D341Med (cell line): ENCODE data around the gene CAVIN2.

Experiments
- DNase-seq: peaks from one replicate; pipeline ENCODE4 v3.0.0; 2012; ENCODE audit warnings: low spot score

The CAVIN2 gene, protein sequence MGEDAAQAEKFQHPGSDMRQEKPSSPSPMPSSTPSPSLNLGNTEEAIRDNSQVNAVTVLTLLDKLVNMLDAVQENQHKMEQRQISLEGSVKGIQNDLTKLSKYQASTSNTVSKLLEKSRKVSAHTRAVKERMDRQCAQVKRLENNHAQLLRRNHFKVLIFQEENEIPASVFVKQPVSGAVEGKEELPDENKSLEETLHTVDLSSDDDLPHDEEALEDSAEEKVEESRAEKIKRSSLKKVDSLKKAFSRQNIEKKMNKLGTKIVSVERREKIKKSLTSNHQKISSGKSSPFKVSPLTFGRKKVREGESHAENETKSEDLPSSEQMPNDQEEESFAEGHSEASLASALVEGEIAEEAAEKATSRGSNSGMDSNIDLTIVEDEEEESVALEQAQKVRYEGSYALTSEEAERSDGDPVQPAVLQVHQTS

DNA sequence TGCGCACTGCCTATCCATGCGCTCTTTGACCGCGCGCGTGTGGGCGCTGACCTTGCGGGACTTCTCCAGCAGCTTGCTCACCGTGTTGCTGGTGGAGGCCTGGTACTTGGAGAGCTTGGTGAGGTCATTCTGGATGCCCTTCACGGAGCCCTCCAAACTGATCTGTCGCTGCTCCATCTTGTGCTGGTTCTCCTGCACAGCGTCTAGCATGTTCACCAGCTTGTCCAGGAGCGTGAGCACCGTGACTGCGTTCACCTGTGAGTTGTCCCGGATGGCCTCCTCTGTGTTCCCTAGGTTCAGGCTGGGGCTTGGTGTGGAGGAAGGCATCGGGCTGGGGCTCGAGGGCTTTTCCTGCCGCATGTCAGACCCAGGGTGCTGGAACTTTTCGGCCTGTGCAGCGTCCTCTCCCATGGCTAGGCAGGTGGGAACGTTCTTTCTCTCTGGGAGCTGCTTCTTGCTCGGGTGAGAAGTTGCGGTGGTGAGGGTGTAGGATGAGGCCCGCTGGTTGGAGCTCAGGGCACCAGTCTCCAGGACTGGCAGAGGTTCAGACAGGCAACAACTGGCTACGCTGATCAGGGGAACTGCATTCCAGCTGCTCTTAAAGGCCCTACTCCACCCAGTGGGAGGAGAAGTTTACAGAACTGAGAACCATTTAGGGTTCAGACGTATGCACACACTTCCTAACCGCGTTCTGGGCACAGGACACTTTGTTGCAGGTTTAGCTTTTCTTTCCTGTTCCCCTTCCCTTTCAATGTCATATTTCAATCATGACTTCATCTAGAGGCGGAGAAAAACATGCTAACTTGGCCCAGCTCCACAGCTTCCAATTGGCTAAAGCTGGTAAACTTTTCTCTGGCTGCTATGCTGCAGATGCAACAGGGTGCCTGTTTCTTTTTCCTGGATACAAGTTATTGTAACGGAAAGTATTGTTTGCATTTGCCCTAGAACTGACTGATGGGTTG, at the start of gene CAVIN2:
Gene CAVIN2, minus strand, starts transcription at position 574 of the 962 bp plus-strand sequence. Its CDS starts 163 bp downstream, at position 411.
- DNase-seq: no peak

DNA sequence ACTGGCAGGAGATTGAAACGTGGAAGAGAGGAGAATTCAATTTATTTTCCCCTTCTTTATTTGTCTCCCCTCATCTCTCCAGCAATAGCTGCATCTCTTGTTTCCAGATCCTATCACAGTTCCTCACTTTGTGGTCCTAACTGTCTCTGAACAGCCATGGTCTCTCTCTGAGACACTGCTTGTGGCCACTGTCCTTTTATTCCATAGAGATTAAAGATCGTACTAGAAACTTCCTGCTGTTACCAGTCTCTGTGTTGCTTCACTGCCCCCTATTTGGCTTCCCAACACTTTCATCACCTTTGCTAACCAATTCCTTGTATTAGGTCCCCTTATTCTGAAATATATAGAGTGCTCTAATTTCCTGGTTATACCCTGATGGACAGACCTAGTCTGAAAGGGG, 48.9 kb upstream of the CAVIN2 start:
- DNase-seq: no peak

DNA sequence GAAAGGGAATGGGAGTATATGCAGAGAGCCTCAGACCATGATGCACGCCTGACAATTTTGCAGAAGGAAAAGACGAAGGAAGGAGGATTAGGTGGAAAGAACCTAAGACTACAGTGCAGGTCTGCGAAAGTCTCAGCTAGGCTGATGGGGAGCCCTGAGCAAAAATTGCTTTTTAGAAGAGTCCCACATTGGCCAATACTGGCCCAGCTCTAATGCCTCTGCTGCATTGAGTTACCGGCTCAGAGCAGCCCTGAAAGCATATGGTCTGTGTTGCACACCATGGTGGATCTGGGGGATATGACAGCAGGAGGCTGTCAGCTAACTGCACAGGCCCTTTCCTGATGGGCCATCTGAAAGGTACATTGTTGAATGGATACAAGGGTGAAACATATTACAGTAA, 48.3 kb upstream of the CAVIN2 start:
- no peak for DNase-seq

DNA sequence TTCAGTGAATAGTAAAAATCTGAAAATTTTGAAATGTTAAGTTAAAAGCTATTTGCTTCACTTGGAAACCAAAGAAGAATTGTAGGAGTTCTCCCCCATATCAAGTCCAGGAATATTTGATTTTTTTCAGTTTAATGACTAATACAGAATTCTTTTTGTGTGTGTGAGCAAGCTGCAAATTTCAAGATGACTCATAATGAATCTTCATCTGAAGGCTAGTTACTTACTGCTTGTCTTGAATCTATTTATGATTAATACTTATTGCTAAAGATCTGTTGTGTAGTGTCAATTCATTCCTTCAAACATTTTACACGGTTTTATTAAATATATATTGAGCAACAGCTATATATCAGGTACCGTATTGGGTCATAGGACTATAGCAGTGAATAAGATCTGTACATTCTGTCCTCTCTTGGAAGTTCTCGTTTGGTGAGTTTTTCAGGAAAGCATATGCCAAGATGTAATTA, 47.8 kb upstream of the CAVIN2 start:
- DNase-seq: no peak

DNA sequence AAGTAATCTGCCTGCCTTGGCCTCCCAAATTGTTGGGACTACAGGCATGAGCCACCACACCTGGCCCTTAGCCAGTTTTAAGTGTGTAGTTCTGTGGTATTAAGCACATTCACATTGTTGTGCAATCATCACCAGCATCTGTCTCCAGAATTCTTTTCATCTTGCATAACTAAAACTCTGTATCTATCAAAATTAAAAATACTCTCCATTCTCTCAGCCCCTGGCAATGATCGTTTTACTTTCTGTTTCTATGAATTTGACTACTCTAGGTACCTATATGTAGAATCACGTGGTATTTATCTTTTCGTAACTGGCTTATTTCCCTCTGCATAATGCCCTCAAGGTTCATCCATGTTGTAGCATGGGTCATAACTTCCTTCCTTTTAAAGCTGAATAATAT, 45.5 kb upstream of the CAVIN2 start:
- DNase-seq: no peak

DNA sequence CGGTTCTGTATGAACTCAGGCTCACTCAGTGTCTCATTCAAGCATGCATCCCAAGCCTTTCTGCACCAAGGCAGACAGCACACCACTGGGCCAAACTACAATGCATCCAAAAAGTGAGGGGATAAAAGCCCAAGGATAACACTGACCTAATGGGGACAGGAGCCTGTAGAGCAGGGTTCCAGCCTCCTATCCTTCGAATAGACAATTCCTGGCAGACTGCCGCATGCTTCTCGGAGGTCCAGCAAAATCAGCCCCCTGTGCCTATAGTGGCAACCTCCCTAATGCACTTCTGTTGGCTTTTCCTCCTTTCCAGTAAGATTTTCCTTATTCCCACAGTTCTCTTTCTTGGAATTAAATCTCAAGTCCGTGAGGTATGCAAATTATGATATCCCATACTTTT, 44.8 kb upstream of the CAVIN2 start:
- DNase-seq: no peak

DNA sequence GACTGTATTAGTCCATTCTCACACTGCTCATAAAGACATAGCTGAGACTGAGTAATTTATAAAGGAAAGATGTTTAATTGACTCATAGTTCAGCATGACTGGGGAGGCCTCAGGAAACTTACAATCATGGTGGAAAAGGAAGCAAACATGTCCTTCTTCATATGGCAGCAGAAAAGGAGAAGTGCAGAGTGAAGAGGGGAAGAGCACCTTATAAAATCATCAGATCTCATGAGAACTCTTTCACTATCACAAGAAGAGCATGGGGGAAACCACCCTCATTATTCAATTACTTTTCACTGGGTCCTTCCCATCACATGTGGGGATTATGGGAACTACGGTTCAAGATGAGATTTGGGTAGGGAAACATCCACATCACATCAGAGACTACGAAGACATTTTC, 43.0 kb upstream of the CAVIN2 start:
- no peak for DNase-seq

DNA sequence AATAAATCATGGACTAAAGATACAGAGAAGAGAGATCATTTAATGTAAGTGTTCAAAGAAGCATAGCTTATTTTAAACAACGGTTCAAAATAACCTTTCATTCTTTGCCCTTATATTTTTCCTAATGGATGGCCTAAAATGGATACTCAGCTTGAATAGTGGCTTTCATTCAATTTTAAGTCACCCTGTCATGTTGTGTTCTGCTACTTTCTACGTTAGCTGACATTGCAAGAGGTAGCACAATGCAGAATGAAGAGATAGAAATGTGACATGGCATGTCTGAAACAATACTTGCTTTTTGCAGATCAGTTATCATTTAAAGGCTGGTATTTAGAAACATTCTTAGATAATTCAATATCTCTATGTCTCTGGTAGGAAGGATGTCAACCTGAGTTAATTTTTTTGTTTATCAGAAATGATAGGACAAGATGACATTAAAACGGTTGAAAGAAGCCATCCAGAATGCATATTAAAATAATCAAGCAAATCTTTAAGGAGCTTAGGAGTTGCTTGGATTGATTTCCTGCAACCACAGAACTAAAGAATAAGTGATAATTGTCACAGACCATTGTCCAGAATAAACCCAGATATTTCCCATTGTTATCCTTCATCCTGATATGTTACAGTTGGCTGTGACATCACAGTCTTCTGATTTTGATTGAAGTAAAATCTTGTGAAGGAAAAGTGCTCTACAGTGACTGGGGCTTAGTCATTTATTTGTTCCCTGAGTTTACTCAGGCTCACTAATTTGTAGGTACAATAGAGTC, 41.7 kb upstream of the CAVIN2 start:
- no peak for DNase-seq

DNA sequence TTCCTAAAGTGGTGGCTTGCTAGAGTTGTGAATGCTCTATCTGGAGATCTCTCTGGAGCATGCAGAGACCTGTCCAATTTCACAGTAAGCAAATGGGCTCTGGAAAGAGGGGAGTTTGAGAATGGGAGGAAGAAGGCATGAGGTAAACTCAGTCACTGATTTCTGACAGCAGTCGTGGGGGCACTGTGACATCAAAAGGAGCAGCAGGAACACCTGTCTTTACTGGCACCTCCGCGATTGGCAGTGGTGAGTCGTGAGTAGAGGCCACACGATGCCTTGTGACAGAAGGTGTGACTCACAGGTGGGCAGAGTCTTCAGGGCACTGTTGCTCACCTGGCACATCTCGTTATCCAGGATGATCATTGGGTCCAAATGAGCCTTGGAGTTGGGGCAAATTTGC, 38.8 kb upstream of the CAVIN2 start:
- no peak for DNase-seq

DNA sequence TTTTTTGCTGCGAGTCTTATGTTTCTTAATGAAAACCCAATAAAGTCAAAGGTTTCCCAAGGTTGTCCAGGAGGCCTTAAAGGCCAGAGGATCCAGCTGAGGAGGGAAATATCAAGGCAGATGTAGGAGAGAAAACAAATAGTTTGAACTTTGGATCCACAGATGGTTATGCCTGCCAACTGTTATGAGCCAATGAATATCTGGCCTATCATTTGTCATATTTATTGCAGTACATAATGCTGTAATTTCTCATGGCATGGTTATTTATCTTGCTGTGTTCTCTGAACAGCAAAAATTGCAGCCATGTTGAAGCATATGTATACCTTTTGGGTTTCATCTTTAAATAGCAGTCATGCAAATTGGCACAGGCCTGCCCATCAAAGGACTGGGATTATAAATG, 38.2 kb upstream of the CAVIN2 start:
- DNase-seq: no peak

DNA sequence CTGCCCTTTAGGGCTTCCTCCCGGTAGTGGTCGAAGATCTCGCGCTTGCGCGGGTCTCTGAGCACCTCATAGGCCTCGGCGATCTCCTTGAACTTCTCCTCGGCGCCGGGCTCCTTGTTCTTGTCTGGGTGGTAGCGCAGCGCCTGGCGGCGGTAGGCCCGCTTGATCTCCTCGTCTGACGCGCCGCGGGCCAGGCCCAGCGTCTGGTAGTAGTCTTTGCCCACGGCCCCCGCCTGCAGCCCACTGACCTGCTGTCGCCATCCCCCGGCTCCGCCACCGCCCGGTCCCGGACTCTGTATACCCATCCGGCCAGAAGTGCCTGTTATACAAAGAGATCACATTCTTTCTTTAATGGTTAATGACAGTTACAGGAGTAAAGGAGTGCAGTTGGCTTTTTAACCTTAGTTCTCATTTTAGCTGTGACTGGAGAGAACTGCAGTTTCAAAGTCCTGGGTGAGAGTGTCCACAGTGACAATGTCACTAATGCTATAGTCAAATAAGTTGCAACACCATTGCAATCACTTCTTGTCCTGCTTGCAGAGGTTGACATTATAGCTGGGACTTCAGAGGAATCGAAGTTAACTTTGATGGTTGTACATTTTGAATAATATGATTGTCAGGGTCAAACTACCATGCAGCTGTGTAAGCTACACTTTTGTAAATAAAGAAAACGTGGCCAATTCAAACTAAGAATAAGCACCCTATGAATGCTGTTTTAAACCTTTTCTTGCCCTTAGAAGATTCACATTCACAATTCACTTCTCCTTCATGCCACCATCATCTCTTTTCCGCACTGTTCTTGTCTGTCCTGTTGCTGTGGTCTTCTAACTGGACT, 35.3 kb upstream of the CAVIN2 start:
- no peak for DNase-seq

DNA sequence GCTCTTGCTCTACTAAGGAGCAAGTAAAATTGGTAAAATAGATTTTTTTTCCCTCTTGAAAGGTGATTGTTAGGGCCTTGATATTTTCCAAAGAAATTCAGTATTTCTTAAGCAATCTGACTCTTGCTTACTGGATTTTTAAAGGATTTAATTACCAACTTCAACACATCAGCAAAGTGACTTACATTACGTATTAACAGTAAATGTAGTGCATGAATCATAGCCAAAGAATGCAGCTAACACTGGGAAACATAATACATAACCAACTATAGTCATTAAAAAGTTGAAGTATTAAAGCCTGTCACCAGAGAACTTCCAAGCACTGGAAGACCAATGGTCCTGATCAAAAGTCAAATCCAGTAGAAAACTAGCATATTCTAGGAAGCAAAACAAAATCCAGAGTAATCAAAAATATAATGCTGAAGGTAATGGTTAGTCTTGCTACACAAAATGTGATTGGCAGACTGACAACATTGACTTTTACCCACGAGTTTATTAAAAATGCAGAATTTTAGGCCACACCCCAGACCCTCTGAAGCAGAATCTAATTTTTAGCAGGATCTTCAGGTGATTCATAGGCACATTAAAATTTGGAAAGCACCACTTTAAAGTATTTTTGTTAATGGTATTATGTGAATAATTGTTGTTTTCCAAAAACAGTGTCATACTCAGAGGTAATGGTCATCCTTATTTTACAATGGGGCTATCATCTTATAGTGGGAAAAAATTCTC, 31.8 kb upstream of the CAVIN2 start:
- DNase-seq: no peak

DNA sequence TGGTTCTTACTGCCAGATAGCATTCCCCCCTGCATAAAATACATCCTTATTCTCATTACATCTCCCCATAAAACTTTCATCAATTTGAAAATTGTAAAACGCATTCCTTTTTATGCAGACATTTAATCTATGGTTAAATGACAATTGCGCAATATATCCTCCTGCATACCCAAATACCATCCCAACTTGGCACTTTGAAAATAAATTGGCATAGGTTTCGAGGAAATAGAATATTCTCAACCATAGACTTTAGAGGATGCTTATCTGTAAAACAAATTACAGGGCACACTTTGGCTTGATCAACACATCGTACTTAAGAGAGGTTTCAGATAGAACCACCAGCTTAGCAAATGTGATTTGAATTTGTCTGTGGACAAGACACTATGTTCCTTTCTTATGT, 31.0 kb upstream of the CAVIN2 start:
- DNase-seq: no peak

DNA sequence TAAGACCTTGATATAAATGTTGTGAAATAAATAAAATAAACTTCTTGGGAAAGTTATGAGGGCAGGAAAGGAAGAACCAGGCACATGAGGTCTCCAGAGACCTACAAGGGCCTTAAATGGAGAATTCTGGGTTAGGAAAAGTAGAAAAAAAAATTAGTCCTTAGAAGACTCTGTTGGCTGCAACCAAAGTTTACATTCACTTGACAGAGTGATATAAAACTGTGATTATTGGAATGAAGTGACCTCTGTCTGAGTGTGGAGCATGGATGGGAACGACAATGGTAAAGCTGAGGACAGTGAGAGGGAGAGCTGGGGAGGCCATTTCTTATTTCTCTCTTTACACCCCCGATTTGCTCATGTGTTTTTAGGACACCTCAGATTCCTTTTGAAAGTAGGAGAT, 29.0 kb upstream of the CAVIN2 start:
- DNase-seq: no peak

DNA sequence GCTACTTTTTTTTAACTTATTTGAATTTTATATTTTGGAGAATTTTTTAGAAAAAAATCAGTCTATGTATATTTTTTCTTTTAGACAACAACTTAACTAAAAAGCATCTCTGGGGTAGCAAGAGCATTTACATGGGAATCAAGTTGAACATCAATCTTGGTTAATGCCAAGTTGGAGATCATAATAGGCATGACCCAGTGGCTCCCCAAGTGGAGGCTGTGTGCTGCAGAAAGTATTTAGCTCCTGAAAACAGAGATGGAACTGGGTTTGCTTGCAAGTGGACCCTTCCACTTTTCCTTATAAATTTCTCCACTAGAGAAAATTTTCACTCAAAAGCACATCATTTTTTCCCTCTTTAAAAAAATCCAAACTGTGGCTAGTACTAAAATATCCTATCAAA, 23.9 kb upstream of the CAVIN2 start:
- DNase-seq: no peak

DNA sequence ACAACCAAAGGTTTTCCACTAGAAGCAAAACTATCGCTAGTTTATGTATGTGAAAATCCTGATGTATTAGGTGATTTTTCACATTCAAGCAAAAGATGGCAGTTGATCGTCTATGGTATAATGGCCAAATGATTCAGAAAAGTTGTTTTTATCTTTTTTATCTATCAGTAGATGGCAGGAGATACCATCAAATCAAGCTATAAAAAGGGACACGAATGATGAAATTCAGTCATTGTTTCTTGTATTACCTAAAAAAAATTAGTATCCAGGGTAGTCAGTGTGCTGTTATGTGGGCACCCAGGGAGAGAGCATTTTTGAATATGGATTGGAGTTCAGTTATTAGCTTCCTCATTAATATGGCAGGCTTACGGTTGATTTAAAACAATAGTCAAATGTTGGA, 22.9 kb upstream of the CAVIN2 start:
- DNase-seq: no peak

DNA sequence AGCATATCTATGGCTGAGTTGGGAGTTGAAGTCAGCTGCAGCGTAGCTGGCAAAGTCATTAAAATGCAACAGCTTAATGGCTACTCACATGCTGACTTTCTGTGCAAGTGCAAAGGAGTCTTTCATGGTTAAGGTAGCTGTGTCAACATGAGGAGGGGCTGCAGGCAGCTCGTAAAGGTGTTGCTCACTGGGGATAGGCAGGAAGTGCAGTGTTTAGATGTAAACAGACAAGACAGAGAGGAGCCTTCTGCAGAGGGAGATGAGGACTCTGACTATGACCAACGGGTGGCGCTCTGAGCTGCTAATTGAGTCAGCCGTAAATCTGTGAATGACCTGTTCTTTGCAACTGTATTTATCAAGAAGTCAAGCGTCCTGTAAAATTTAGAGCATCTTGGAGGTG, 22.3 kb upstream of the CAVIN2 start:
- no peak for DNase-seq

DNA sequence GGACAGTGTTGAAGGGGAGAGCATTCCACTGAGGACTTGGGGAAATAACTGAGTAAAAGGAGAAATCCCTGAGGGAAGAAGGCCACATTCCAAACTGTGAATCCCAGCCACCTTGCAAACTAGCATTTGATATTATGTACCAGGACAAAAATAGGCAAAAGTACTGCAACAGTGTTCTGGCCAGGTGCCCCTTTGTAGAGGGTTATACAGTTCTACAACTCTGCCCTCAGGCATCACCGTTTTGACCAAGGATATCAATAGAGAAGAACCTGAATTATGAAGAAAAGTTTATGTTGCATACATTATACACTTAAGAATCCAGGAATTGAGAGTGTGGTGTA, 20.6 kb upstream of the CAVIN2 start:
- DNase-seq: no peak

DNA sequence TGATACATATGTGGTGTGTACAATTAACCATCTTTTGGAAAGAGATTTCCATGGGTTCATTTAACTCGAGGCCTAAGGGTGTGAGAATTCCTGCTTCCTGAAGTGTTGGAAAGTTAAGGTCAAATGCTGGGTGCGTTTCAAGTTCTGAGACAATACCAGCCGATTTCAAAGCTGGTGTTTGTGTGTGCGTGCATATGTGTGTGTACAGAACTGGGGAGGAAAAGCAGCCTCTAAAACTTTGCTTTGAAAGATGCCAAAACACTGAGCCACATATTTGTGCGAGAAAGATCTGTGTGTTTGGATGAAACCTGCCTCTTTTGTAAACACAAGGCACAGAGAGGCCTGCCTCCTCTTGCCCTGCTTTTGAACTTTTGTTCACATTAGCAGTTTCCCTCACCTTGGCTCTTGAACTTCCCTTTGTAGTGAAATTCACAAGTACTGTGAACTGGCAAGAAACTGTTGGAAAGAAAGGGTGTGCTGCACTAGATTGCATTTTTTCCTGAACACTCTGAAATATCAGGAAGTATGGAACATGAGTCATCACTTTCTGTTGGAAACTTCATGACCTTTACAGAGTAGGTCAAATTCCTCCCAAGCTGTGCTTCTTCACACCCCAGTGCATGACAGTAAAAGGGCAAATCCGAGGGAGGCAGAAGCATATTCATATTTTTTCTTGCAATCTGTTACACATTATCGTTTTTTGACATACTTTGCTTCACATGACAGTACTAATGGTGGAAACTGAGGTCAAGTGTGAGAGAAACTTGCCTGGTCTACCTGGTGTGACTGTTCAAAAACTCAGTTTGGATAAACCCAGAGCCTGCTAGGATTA, 20.0 kb upstream of the CAVIN2 start:
- no peak for DNase-seq

DNA sequence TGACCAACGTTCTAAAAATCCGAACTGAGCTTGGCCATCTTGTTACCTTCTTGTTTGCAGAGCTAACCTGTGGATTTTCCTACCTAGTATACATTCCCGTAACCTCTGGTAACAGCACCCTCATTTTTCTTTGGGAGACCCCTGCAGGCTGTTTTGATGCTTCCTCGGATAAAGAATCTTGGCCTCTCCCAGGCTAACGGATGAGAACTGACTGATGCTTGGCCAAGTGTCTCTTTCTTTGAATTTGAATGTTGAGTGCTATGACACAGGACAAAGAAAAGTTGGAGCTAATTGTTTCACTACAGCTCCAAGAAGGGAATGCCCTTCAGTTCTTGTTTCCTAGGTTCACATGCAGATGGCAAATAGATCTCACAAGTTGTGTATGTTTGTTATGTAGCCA, 19.3 kb upstream of the CAVIN2 start:
- DNase-seq: no peak
